HG03571 (cell line): ENCODE results near the gene ENKUR.

Experiments used
- ATAC-seq: cut with Tn5 transposase; IDR thresholded peaks from one replicate; pipeline ENCODE4 v1.9.1; 2021; ENCODE audit not compliant: unreplicated experiment

ENKUR gene, protein sequence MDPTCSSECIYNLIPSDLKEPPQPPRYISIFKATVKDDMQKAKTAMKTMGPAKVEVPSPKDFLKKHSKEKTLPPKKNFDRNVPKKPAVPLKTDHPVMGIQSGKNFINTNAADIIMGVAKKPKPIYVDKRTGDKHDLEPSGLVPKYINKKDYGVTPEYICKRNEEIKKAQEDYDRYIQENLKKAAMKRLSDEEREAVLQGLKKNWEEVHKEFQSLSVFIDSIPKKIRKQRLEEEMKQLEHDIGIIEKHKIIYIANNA

DNA sequence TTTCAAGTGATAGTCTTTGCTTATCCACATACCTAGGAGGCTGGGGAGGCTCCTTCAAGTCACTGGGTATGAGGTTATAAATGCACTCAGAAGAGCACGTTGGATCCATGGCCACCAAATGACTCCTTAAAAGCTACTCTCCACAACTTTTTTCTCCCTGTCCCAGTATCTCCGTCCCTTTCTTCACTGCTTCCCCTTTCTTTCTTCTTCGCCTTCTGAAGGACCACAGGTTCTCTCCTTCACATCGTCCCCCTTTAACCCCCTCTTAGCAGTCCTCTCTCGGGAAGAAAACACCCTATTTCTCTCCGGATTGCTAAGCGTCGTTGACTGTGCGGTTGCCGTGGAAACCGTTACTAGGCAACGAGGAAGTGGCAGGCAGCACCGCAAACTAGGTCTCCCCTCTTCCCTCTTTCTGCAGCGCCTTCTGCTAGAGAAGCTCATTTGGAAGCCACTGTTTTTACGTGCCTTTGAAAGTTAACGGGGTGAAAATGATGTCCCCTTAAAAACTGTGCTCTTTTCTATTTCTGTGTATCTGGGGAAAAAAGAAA lies at the start of gene ENKUR:
ENKUR (minus strand) TSS at position 331 of the 548 bp plus-strand sequence; CDS start at position 109, 222 bp downstream.
- peak; percentile 67 for ATAC-seq

DNA sequence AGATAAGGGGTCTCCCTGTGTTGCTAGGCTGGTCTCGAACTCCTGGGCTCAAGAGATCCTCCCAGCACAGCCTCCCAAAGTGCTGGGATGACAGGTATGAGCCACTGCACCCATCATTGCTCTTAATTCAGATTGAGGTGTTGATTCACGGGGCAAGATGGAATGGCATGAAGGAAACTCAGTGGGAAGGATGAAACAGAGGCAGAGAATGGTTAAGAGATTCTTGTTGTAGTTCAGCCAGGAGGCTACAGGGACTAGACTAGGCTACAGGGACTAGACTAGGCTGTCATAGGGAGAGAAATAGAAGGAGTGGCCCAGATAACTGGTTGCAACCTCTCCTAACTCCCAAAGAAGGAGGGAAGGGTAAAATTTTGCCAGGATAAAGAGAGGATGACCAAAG lies 48.4 kb upstream of the ENKUR start:
- ATAC-seq, result no peak

DNA sequence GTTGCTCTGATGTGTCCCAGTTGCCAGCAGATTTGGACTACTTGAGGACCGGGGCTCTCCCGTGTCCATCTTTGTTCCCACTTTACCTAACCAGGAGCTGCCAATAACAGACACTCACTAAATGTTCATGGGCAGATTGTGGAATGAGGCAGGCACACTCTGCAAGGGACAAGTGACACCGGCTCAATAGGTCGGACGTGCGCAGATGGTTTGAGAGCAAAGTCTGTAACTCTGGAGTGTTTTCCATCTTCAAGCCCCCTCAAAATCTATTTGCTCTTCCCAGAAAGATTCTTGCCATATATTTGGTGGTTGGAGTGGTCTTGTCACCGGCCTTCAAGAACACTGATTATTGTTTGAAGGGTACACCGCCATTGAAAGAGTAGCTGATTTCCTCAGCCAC lies 47.7 kb upstream of the ENKUR start:
- no peak for ATAC-seq

DNA sequence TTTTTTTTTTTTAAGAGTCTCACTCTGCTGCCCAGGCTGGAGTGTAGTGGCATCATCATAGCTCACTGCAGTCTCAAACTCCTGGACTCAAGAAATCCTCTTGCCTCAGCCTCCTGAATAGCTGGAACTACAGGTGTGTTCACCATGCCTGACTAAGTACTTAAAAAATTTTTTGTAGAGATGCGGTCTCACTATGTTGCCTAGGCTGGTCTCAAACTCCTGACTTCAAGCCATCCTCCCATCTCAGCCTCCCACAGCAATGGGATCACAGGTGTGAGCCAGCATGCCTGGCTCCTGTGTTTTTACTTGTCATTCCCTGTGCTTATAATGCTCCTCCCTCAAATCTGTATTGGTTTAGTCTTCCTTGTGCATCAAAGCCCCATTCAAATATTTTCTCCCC lies 47.2 kb upstream of the ENKUR start:
- no peak for ATAC-seq

DNA sequence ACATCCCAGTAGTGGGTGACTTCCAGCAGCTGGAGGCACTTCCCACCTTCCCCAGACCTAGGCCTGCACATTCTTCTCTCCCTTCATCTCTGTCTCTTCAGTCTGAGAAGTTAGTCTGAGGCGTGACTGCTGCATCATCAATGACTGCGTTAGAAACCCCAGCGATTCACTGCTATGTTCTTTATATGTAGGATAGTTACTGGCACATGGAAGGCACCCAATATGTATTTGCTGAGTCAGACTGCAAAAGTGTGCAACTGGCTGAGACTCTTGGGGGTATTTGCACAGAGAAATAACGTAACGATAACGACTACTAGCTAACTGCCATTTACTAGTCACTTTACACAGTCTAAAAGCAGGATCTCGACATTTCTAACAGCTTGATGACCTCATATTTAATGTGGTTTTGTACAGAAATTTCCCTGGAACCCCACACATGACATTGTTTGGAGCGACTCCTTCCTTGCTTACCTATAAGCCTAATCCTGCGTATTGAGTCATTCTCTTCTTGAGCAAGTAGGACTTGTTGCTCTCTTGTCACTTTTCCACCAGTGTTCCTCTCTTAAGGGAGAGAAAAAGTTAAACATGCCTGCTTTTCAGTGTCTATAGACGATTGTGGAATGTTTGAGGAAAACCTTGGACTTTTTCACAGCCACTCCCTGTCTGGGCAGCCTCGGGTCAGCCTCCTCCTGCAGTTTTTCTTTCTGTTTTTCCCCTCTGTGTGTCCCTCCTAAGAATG lies 45.9 kb upstream of the ENKUR start:
- ATAC-seq, result no peak

DNA sequence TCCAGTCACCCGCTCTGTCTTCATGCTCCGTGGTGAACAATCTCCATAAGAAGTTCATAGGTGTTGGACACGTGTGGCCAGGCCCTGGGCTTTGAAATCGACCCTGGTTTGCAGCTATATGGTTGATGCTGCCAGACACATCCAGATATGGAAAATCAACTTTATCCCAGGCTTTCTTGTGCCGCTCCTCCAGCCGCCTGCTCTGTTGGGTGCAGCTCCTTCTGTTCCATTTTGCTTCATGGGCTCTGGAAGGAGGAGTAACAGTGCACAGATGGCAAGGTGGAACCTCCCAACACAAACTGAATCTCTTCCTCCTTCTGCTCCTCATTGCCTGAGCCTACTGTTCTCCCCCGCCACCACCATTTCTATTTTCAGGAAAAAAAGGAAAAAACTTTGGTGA lies 45.2 kb upstream of the ENKUR start:
- ATAC-seq, result no peak

DNA sequence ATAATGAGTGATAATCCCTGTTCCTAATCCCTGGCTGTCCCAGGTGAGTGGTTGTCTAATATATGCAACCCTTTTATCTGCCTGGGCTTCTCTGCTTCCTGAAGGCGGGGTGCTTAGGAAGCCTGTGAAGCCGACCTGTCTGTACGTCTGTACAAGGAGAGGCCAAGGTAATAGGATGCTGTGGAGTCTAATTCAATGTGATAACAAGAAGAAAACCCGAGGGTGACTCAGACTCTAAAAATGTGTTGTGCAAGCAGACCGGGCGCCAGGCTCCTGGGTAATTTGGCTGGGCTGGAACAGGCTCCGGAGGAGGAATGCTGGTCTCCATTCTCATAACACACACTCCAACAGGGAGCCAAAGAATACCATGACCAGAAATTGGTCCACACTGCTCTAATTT lies 44.0 kb upstream of the ENKUR start:
- ATAC-seq, result no peak

DNA sequence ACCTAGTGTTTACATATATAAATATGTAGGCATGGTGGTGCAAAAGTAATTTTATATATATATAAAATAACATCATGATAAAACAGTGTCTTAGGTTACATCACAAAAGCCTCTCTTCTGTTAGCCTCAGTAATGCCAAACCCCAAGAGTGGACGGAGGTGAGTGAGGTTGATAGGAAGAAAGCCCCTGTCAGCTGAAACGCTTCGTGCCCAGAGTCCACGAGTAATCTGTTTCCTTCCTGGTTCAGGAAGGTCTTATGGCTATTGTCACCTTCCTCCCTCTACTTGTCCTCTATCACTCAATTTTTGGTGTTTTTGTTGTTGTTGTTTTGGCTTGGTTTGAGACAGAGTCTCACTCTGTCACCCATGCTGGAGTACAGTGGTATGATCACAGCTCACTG lies 41.9 kb upstream of the ENKUR start:
- no peak for ATAC-seq

DNA sequence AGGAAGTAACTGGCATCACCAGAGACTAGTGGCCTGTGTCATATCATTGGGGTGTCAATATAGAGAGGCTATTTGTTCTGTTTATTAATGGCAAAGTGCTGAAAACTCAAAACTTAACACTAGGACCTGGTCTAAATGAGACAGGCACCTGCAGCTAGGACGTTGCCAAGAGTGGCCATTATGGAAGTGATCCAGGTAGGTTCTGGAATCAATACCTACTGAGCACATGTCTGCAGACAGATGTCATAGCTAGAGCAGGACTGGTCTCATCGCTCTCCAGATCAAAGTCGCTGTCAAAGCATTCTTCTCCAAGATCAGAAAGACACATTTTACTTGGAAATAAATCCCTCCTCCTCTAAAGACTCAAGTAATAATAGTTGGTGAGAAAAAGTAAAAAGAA lies 40.8 kb upstream of the ENKUR start:
- no peak for ATAC-seq

DNA sequence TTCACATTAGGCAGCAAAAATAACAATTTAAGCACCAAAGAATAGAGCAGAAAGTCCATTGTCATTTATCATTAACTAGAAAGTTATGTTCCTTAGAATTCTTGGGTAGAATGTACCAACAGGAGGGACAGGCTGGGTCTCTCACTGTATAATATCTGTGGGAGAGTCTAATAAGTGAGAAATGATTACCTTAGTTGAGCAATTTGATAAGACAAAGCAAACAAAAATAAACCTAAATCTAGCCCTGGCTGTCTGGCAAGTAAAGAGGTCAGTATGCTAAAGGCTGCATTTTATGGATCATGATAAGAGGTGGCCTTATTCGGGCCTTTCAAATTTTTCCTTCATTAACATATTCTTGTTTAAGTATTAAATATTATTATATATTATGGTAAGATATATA lies 36.1 kb upstream of the ENKUR start:
- ATAC-seq, result no peak

DNA sequence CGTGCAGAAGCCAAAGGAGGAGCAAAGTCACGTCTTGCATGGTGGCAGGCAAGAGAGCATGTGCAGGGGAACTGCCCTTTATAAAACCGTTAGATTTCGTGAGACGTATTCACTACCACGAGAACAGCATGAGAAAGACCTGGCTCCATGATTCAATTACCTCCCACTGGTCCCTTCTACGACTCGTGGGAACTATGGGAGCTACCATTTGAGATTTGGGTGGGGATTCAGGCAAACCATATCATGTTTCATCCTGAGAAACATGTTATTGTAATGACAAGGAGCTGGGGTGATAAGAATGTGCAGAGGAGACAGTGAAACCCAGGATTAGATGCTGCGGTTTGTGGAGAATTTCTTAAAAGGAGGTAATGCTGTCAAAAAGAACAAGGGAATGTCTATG lies 34.4 kb upstream of the ENKUR start:
- ATAC-seq, result no peak

DNA sequence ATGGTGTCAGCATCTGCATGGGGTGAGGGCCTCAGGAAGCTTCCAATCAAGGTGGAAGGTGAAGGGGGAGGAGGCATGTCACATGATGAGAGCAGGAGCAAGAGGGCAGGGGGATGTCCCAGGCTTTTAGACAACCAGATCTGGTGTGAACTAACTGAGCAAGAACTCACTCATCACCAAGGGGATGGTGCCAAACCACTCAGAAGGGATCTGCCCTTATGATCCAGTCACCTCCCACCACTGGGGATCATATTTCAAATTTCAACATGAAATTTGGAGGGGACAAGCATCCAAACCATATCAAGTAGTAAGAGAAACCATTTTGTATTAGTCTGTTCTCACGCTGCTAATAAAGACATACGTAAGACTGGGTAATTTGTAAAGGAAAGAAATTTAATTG lies 34.0 kb upstream of the ENKUR start:
- no peak for ATAC-seq

DNA sequence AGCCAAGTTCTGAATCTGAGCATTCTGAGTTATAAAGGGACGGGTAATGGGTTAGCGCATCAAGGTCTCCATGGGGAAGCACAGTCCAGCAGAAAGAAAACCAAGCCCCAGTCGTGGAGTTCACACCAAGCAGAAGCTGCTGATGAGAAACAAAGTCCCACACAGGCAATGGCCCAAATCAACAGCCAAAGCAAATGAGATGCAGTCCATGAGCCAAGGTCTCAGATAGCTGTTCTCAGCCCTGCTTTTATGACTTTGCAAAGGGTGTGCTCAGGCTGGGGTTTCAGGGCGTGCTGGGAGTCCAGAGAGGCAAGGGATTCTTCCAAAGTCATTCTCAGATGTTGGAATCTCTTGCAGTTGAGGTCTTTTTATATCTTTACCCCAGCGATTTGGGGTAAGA lies 32.5 kb upstream of the ENKUR start:
- ATAC-seq, result no peak

DNA sequence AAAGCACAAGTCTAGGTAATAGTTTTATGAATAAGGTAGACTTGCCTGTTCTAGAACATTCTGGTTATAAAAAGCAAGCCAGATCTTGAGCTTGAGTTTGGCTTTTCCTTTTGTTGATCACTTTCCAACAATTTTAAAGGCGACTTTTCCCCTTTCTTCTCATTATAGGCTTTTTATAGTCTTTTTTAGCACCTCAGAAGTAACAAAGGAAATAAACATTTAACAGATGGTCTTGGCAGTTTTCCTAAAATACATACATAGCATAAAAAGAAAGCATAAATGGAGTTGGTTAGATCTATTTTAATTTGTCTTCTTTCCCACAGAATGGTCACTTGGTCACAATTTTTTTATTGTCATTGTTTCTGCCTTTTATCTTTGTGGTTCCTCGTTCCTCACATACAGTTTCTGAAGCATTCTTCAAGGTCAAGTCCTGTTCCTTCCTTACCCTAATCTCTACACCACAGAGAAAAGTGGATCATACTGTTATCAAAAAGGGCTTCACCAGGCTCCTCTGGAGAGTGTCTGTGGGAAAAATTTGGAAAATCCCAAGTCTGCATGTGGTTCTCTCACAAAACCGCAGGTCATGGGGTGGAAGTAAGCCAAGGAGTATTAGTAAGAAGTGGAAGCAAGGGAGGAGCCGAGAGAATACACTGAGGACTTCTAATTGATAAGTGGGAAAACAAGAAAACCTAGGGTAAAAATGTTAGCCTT lies 31.8 kb upstream of the ENKUR start:
- no peak for ATAC-seq

DNA sequence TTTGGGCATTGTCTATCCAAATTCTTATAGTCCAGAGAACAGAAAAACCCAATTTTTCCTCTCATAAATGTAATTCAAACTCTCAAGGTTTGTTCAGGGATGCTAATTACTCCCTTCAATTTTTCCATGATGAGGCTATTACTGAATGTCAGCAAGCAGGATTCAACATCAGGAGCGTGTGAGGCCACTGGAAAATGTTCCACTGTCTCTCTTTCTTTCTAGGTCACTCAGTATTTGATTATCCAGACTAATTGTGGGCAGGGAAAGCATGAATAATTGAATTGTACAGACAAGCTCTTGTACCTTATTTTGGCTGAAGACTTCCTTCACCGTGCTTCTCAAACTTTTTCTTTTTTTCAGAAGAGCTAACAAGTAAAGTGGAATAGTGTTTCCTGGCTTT lies 31.1 kb upstream of the ENKUR start:
- ATAC-seq, result no peak

DNA sequence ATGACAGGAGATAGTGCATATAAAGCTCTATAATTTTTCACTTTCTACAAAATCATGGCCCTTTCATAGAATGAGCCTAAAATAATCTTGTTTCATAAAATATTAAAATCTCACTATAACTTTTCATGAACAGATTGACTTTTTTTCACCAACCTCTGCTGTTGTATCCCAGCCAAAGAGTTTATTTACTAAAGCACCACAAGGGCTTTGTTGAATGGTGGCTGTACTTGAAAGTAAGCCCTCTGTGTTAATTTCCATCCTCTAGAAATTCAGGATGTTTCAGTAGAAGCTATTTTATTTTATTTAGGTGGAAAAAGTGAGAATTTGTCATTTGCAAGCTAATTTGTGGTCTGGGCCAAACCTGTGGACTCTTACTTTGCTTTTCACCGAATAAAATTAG lies 30.7 kb upstream of the ENKUR start:
- no peak for ATAC-seq

DNA sequence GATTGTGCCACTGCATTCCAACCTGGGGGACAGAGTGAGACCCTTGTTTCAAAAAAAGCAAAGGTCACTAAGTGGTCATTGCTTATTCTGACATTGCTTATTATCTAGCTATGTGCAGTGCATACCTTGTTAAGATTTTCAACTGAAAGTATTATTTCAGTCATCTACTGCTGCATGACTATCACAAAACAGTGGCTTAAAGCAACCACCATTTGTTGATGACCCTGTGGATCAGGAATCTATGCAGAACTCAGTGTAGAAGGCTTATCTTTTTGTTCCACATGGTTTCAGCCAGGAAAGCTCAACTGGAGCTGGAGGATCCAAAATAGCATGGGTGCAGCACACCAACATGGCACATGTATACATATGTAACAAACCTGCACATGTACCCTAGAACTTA lies 23.6 kb upstream of the ENKUR start:
- ATAC-seq, result no peak

DNA sequence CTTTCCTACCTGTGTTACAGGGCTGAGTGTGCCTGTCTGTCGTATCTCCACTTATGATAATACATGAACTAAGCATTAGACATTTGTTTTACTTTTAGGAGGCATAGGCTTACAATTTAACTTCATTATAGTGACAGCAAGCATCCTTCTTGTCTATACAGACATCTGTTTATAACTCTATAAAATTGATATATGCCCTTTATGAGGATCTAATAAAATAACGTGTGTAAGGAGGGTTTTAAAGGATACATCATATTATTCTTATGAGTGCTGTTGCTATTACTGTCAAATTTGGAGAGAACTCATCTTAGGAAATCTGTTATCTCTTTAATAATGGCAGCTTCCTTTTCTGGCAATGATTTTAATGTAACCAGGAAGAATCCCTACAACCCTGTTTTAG lies 22.4 kb upstream of the ENKUR start:
- ATAC-seq, result no peak

DNA sequence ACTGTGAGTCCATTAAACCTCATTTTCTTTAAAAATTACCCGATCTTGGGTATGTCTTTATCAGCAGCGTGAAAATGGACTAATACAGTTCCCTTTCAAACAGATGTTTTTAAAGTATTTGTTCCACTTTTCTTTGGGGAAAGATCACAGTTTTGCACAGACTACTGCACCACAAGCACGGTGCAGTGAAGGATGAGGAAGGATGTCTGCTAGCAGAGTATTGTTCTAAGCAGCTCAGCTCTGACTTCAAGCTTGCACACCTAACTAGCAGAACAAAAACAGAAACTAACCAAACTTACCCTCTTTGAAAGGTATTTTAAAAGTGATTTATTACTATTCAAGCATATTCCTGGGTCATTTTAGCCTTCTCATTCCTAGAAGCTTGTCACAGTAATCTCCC lies 20.4 kb upstream of the ENKUR start:
- ATAC-seq, result no peak

DNA sequence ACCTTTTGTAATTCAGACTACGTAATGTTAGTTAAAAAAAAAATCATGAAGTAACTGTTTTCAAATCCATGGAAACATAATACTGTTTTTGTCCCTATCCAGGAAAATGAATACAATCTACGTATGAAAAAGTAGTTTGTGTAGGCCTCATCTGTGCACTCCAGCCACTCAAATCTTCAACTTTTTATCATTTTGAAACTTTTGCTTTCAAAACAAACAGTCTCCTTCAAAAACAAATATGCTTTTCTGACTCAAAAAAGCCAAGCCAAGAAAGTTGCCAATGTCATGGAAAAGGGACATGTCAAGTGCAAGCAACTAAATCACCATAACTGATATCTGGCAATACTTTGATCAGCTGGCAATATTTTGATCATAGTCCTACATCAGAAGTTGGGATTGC lies 13.6 kb upstream of the ENKUR start:
- ATAC-seq, result no peak

DNA sequence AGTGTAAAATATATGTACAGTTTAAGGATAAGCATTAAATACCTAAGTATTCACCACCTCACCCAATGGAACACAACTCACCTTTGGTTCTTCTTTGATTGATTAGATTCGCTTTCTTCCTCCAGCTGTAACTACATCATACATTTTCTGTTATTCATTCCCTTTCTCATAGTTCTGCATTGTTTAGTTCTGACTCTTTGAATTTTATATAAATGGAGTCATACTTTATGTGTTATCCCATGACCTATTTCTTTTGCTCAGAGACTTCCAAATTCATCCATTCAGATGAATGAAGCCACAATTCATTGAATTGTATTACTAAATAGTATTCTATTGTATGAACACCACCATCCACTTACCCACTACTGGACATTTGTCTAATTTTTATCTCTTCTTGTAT lies 12.8 kb upstream of the ENKUR start:
- no peak for ATAC-seq

DNA sequence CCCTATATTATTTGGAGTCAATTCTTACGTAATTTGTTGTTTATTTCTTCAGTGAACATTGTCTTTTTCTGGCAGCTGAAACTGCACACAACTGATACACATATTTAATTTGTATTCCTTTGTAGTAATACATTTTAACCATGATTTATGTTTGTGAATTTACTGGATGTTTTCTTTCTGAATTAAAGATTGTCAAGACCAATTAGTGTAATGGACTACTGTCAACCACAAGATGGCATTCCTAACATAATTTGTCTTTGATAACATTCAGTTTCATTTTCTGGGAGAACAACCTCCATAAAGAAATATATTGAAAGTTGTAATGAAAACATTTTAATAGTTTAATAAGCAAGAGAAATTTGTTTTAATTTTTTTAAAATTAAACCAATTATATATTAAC lies 10.5 kb upstream of the ENKUR start:
- ATAC-seq, result no peak
